ENCODE data around the gene TMEM243. TPM values are rescaled to one million over a fixed set of nuclear protein-coding genes. Genes with fewer than 3 reads are reported as not detected.

Gene TMEM243
- total RNA-seq, 2 experiments from 2014 or later = 158 to 161 TPM

- DNase-seq = no peak
- TF ChIP-seq, protein P1, sequence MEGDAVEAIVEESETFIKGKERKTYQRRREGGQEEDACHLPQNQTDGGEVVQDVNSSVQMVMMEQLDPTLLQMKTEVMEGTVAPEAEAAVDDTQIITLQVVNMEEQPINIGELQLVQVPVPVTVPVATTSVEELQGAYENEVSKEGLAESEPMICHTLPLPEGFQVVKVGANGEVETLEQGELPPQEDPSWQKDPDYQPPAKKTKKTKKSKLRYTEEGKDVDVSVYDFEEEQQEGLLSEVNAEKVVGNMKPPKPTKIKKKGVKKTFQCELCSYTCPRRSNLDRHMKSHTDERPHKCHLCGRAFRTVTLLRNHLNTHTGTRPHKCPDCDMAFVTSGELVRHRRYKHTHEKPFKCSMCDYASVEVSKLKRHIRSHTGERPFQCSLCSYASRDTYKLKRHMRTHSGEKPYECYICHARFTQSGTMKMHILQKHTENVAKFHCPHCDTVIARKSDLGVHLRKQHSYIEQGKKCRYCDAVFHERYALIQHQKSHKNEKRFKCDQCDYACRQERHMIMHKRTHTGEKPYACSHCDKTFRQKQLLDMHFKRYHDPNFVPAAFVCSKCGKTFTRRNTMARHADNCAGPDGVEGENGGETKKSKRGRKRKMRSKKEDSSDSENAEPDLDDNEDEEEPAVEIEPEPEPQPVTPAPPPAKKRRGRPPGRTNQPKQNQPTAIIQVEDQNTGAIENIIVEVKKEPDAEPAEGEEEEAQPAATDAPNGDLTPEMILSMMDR (IDR thresholded peaks at IDR 0.05) = no peak
- no peak overlapping the region for H3K27ac Mint-ChIP-seq
- Histone ChIP-seq H3K36me3 (ENCODE audit: insufficient read depth, low read length) (peaks cover 89% of the 10 kb centered on the region), H3K27ac (ENCODE audit: low read depth in 1 of 2, low read length in 2 of 2) (no peak overlapping the region), H3K9me3 (ENCODE audit: control insufficient read depth in 1 of 2, insufficient read depth in 1 of 2, low read length in 2 of 2) (no peaks in the 10 kb centered on the region), H3K27me3 (ENCODE audit: control insufficient read depth in 1 of 2, insufficient read depth in 2 of 2, low read length in 2 of 2) (no peaks in the 10 kb centered on the region), H3K4me3 (ENCODE audit: low read length) (no peak overlapping the region), H3K4me1 (ENCODE audit: insufficient read depth, low read length) (no peaks in the 10 kb centered on the region)
- ATAC-seq (ENCODE audit: poor library complexity) = no peak
- no peaks in the 10 kb centered on the region for H3K27me3 Mint-ChIP-seq
- no peaks in the 10 kb centered on the region for H3K9me3 Mint-ChIP-seq
- CTCF ChIA-PET = interaction anchor here (0.6 to 1.2 kb wide), 2 partner anchors 30 to 270 kb away, joined by 4 read pairs; no protein-coding TSS in a partner anchor
- no peak overlapping the region for H3K4me3 Mint-ChIP-seq
- H3K36me3 Mint-ChIP-seq (ENCODE audit: low read depth) = peaks cover 97% of the 10 kb centered on the region
- intact Hi-C loops (cut with DNase I, micrococcal nuclease) = no loop called here
- POLR2A ChIA-PET = interaction anchor here (1.0 to 6.5 kb wide), 4 partner anchors 18 to 35 kb away, joined by 3 to 56 read pairs (median 4); partner anchors contain the start of genes DMTF1 and TMEM243
- peaks cover 58% of the 10 kb centered on the region for H3K4me1 Mint-ChIP-seq (ENCODE audit: low read depth)
These were observed 32.4 kb downstream of the TMEM243 start for GRCh38 chr7:87187120-87187519.

DNA sequence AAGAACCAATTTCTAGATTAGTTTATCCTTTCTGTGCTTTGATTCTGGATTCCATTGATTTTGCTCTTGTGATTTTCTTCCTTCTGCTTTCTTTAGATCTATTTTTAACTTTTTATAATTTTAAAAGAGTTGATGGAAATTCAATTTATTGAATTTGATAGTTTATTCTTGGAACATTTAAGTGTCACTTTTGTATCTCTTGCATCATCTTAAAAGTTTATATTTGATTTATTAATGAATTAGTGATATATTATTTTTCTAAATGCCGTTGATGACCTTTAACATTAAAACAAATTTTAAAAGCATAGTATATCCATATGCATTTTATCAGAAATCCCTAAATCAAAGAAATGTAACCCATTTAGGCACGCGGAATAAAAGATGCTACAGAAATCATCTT lies 40.4 kb downstream of the TMEM243 start:
- no peaks in the 10 kb centered on the region for H3K27me3 Mint-ChIP-seq
- Histone ChIP-seq H3K27me3 (ENCODE audit: control insufficient read depth in 1 of 2, insufficient read depth in 2 of 2, low read length in 2 of 2) (no peaks in the 10 kb centered on the region), H3K9me3 (ENCODE audit: control insufficient read depth in 1 of 2, insufficient read depth in 1 of 2, low read length in 2 of 2) (no peaks in the 10 kb centered on the region), H3K36me3 (ENCODE audit: insufficient read depth, low read length) (peaks cover 70% of the 10 kb centered on the region), H3K27ac (ENCODE audit: low read depth in 1 of 2, low read length in 2 of 2) (no peak overlapping the region), H3K4me1 (ENCODE audit: insufficient read depth, low read length) (no peaks in the 10 kb centered on the region), H3K4me3 (ENCODE audit: low read length) (no peak overlapping the region)
- H3K4me3 Mint-ChIP-seq = no peak overlapping the region
- intact Hi-C loops (cut with DNase I, micrococcal nuclease) = no loop called here
- peaks cover 80% of the 10 kb centered on the region for H3K36me3 Mint-ChIP-seq (ENCODE audit: low read depth)
- no peaks in the 10 kb centered on the region for H3K9me3 Mint-ChIP-seq
- TF ChIP-seq, protein P1 (IDR thresholded peaks at IDR 0.05) = no peak
- no peak for ATAC-seq (ENCODE audit: poor library complexity)
- ChIA-PET POLR2A (no interaction called here), CTCF (no interaction called here)
- peaks cover 37% of the 10 kb centered on the region for H3K4me1 Mint-ChIP-seq (ENCODE audit: low read depth)
- H3K27ac Mint-ChIP-seq = no peak overlapping the region
- no peak for DNase-seq

DNA sequence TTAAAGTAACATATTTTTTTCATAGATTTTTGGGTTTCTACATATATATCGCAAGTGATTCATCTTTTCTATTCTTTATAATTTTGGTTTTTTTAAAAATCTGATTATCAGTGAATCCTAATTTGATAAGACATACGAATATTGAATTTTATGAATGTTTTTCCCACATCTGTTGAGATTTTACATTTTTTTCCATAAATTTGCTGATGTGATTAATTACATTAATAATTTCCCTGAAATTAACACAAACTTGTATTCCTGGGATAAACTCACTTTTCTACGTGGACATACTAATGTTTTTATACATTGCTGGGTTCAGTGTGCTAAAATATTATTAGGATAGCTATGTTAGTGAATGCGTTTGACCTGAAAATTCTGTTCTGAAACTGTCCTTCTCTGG lies 41.2 kb downstream of the TMEM243 start:
- Histone ChIP-seq H3K4me1 (ENCODE audit: insufficient read depth, low read length) (no peaks in the 10 kb centered on the region), H3K27me3 (ENCODE audit: control insufficient read depth in 1 of 2, insufficient read depth in 2 of 2, low read length in 2 of 2) (no peaks in the 10 kb centered on the region), H3K9me3 (ENCODE audit: control insufficient read depth in 1 of 2, insufficient read depth in 1 of 2, low read length in 2 of 2) (no peaks in the 10 kb centered on the region), H3K4me3 (ENCODE audit: low read length) (no peak overlapping the region), H3K36me3 (ENCODE audit: insufficient read depth, low read length) (peaks cover 70% of the 10 kb centered on the region), H3K27ac (ENCODE audit: low read depth in 1 of 2, low read length in 2 of 2) (no peak overlapping the region)
- TF ChIP-seq, protein P1 (IDR thresholded peaks at IDR 0.05) = no peak
- no peak overlapping the region for H3K4me3 Mint-ChIP-seq
- no peak for DNase-seq
- H3K27me3 Mint-ChIP-seq = no peaks in the 10 kb centered on the region
- H3K4me1 Mint-ChIP-seq (ENCODE audit: low read depth) = peaks cover 39% of the 10 kb centered on the region
- H3K36me3 Mint-ChIP-seq (ENCODE audit: low read depth) = peaks cover 80% of the 10 kb centered on the region
- H3K27ac Mint-ChIP-seq = peak overlapping the region; percentile 14
- ChIA-PET CTCF (no interaction called here), POLR2A (interaction anchor here (1.0 kb wide), 1 partner anchor 41 kb away, joined by 8 read pairs; the partner anchor contains the start of gene TMEM243)
- H3K9me3 Mint-ChIP-seq = no peaks in the 10 kb centered on the region
- intact Hi-C loops (cut with DNase I, micrococcal nuclease) = no loop called here
- ATAC-seq (ENCODE audit: poor library complexity) = no peak
